SK-N-SH (cell line): ENCODE measurements around the gene E2F4. TPM values are rescaled to one million over a fixed set of nuclear protein-coding genes. Genes with fewer than 3 reads are reported as not detected.

Experiments used
- CTCF ChIA-PET: fragments of 300-600, 350-600 bp; formaldehyde crosslinking; extraction: SDS; loops from one replicate; lab custom pipeline; 2021; lab: Yijun Ruan, JAX
- POLR2A ChIA-PET: fragments of 350-600 bp; sonication (Branson Sonifier 250); formaldehyde crosslinking; extraction: SDS; loops from one replicate; lab custom pipeline; 2020; ENCODE audit warnings: antibody characterized with exemption, inconsistent platforms; lab: Yijun Ruan, JAX
- DNase-seq: peaks from one replicate; pipeline ENCODE4 v3.0.0; 2012
- H2AFZ ChIP-seq: fragments of 200-600 bp; sonication (generic); 2 replicates; pipeline ENCODE4 v1.8.1; 2016; ENCODE audit warnings: antibody characterized with exemption, mild to moderate bottlenecking, low read depth
- H3F3A ChIP-seq: fragments of 200-600 bp; sonication (generic); replicated peaks from 2 replicates; pipeline ENCODE3; 2016; ENCODE audit warnings: antibody characterized with exemption, mild to moderate bottlenecking; ENCODE audit not compliant: insufficient read depth
- H3K27ac ChIP-seq, 2 experiments: fragments of 200-500 bp in 1 of 2; fragments of 200-600 bp in 1 of 2; sonication (Bioruptor generic) in 1 of 2; sonication (generic), shearing (Covaris generic) in 1 of 2; 2 replicates each; pipeline versions ENCODE4 v1.5.1 to v1.6.1; 2014 to 2016; ENCODE audit warnings: low read depth in 2 of 2, inconsistent platforms in 1 of 2, low read length in 1 of 2, mild to moderate bottlenecking in 1 of 2, mixed read lengths in 1 of 2
- H3K27me3 ChIP-seq: fragments of 200-600 bp; sonication (generic), shearing (Covaris generic); 2 replicates; pipeline ENCODE4 v1.6.1; 2016; ENCODE audit warnings: mixed run types; ENCODE audit not compliant: insufficient read depth
- H3K36me3 ChIP-seq, 2 experiments: fragments of 200-500 bp in 1 of 2; fragments of 200-600 bp in 1 of 2; sonication (Bioruptor generic) in 1 of 2; sonication (generic) in 1 of 2; replicated peaks in 1 of 2; 2 replicates each; pipeline versions ENCODE3 to v1.5.1; 2014 to 2016; ENCODE audit warnings: low read length in 1 of 2, mild to moderate bottlenecking in 1 of 2; ENCODE audit not compliant: insufficient read depth in 2 of 2, control insufficient read depth in 1 of 2
- H3K4me1 ChIP-seq, 2 experiments: fragments of 200-500 bp in 1 of 2; fragments of 200-600 bp in 1 of 2; sonication (Bioruptor generic) in 1 of 2; sonication (generic), shearing (Covaris generic) in 1 of 2; 2 replicates each; pipeline versions ENCODE4 v1.5.1 to v1.6.1; 2014 to 2016; ENCODE audit warnings: low read depth in 1 of 2, low read length in 1 of 2, mixed run types in 1 of 2; ENCODE audit not compliant: insufficient read depth in 2 of 2, control insufficient read depth in 1 of 2
- H3K4me2 ChIP-seq: fragments of 200-600 bp; sonication (generic), shearing (Covaris generic); 2 replicates; pipeline ENCODE4 v1.6.1; 2017; ENCODE audit warnings: mixed run types
- H3K4me3 ChIP-seq, 2 experiments: fragments of 200-500 bp in 1 of 2; fragments of 200-600 bp in 1 of 2; sonication (Bioruptor generic) in 1 of 2; sonication (generic), shearing (Covaris generic) in 1 of 2; 2 replicates each; pipeline versions ENCODE4 v1.5.1 to v1.8.1; 2014 to 2016; ENCODE audit warnings: low read depth in 2 of 2, inconsistent platforms in 1 of 2, low read length in 1 of 2, mild to moderate bottlenecking in 1 of 2, mixed read lengths in 1 of 2, moderate library complexity in 1 of 2
- H3K79me2 ChIP-seq: fragments of 200-600 bp; sonication (generic); 2 replicates; pipeline ENCODE4 v1.8.1; 2017; ENCODE audit warnings: mild to moderate bottlenecking; ENCODE audit not compliant: insufficient read depth
- H3K9ac ChIP-seq: fragments of 200-600 bp; sonication (generic); 2 replicates; pipeline ENCODE4 v1.6.1; 2017; ENCODE audit warnings: mixed run types
- H3K9me2 ChIP-seq: fragments of 200-600 bp; sonication (generic); 2 replicates; pipeline ENCODE4 v1.6.1; 2017; ENCODE audit warnings: mixed run types
- H3K9me3 ChIP-seq: fragments of 200-600 bp; sonication (generic); 2 replicates; pipeline ENCODE4 v1.6.1; 2017; ENCODE audit warnings: mixed run types, mild to moderate bottlenecking, moderate library complexity
- H4K20me1 ChIP-seq: fragments of 200-600 bp; sonication (generic); 2 replicates; pipeline ENCODE4 v1.6.1; 2017; ENCODE audit warnings: mild to moderate bottlenecking, mixed run types; ENCODE audit not compliant: insufficient read depth
- CHD2 ChIP-seq: fragments of 150-350 bp; IDR thresholded peaks from 2 replicates; pipeline ENCODE4 v1.6.1; 2018; ENCODE audit warnings: low read length; ENCODE audit not compliant: partially characterized antibody
- ELF1 ChIP-seq: IDR thresholded peaks from 2 replicates; pipeline ENCODE4 v1.4.0; 2012
- EP300 ChIP-seq, 2 experiments: IDR thresholded peaks; 2 replicates each; pipeline versions ENCODE4 v1.4.0 to v1.6.1; 2012; ENCODE audit warnings: borderline replicate concordance in 1 of 2, low read depth in 1 of 2, low read length in 1 of 2
- FOSL2 ChIP-seq: IDR thresholded peaks from 2 replicates; pipeline ENCODE4 v1.4.0; 2012; ENCODE audit warnings: low read depth, mild to moderate bottlenecking, moderate library complexity, borderline replicate concordance
- FOXJ3 ChIP-seq: sonication (generic); formaldehyde crosslinking; IDR thresholded peaks from 2 replicates; pipeline ENCODE4 v1.5.1; 2020; ENCODE audit warnings: mild to moderate bottlenecking, missing genetic modification reagents
- JUND ChIP-seq: IDR thresholded peaks from 2 replicates; pipeline ENCODE4 v1.4.0; 2012
- MXI1 ChIP-seq: IDR thresholded peaks from 2 replicates; pipeline ENCODE4 v1.6.1; 2012; ENCODE audit warnings: mild to moderate bottlenecking, low read depth, low read length, improper control_type of control experiment
- POLR2AphosphoS5 ChIP-seq: IDR thresholded peaks from 2 replicates; pipeline ENCODE4 v1.6.1; 2012; ENCODE audit warnings: low read depth, low read length
- RAD21 ChIP-seq: IDR thresholded peaks from 2 replicates; pipeline ENCODE4 v1.6.1; 2012; ENCODE audit warnings: mild to moderate bottlenecking, low read length
- RFX5 ChIP-seq: IDR thresholded peaks from 2 replicates; pipeline ENCODE4 v1.6.1; 2012; ENCODE audit warnings: mild to moderate bottlenecking, improper control_type of control experiment, low read length
- SMC3 ChIP-seq: IDR thresholded peaks from 2 replicates; pipeline ENCODE4 v1.6.1; 2012; ENCODE audit warnings: low read depth, low read length, improper control_type of control experiment
- TAF1 ChIP-seq: IDR thresholded peaks from 2 replicates; pipeline ENCODE4 v1.6.1; 2012; ENCODE audit warnings: low read depth, mild to moderate bottlenecking, low read length, moderate library complexity, borderline replicate concordance
- TEAD4 ChIP-seq: IDR thresholded peaks from 2 replicates; pipeline ENCODE4 v1.4.0; 2012; ENCODE audit warnings: mild to moderate bottlenecking, borderline replicate concordance; ENCODE audit not compliant: insufficient read depth
- YY1 ChIP-seq: IDR thresholded peaks from 2 replicates; pipeline ENCODE4 v1.4.0; 2012; ENCODE audit warnings: low read depth, mild to moderate bottlenecking
- whole genome bisulfite sequencing: methylation state at CpG from one replicate; pipeline ENCODE4 v1.1.6; 2017; ENCODE audit warnings: low lambda C conversion rate; 5-methylcytosine and 5-hydroxymethylcytosine counted together
- polyA plus RNA-seq, 3 experiments: library from polyadenylated mRNA; depleted of rRNA; stranded (reverse); fragments of >200 nt; gene quantifications; 2 replicates each; pipeline ENCODE4 v1.2.3, GENCODE V29; 2012
- TF ChIP-seq, protein P1 (sequence below): IDR thresholded peaks from 2 replicates; pipeline ENCODE4 v1.4.0; 2012; ENCODE audit warnings: low read depth, borderline replicate concordance
- TF ChIP-seq, protein P2 (sequence below): IDR thresholded peaks from 2 replicates; pipeline ENCODE4 v1.4.0; 2012; ENCODE audit warnings: low read depth
- TF ChIP-seq, protein P3 (sequence below): IDR thresholded peaks from 2 replicates; pipeline ENCODE4; 2012
- TF ChIP-seq, protein P4 (sequence below): fragments of 150-350 bp; IDR thresholded peaks from 2 replicates; pipeline ENCODE4 v1.6.1; 2017; ENCODE audit warnings: antibody characterized with exemption, low read length, low read depth, borderline replicate concordance
- TF ChIP-seq, protein P5 (sequence below): fragments of 150-350 bp; IDR thresholded peaks from 2 replicates; pipeline ENCODE4 v1.6.1; 2016; ENCODE audit warnings: mild to moderate bottlenecking, low read depth, low read length
- TF ChIP-seq, protein P6 (sequence below): IDR thresholded peaks from 2 replicates; pipeline ENCODE4 v1.6.1; 2012; ENCODE audit warnings: mild to moderate bottlenecking, low read depth, low read length, moderate library complexity
- TF ChIP-seq, protein P7 (sequence below): IDR thresholded peaks from 2 replicates; pipeline ENCODE4 v1.4.0; 2012; ENCODE audit warnings: low read depth, borderline replicate concordance

The E2F4 gene
- polyA plus RNA-seq, 1 of the 3 experiments (the other 2 are of a cell fraction): 168 TPM

DNA sequence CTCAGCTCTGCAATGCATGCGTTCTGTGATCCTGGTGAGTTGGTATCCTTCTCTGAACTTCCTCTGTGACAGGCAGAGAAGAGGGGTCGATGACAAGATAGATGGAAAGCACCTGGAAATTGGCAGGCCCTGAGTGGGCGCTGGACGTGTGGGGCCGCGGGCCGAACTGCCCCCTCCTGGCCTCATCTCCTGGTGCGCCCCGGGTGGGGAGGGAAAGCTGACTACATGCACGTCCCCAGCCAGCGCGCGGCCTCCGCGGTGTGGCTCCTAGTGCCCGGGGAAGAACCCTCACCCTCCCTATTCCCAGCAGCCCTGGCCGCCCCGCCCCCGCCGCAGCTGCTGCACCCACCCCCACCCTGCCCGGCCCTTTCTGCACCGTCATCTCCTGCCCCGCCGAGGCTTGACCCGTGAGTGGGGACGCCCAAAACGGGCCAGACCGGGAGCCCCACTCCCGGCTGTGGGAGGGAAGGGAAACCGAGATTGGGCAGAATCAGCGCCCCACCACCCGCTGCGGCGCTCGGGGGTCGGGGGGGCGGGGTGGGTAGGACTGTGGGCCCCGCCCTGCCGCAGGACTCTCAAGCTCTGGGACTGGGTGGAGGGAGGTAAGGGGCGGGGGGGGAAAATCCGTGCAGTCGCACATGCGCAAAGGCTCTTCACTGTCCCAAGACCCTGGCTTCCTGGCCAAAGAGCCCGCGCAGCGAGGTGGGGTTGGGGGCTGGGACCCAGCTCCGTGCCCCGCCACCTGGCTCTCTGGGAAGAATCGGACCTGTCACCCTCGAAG is 21.6 kb upstream of the E2F4 start, which contains the start of gene NOL3:
TSS of gene NOL3 (plus strand) at position 371 of the 781 bp plus-strand sequence.
- peaks cover 38 to 39% of the 10 kb centered on the region in 2 experiments; a peak in 3 of 4 replicates for H3K4me1 ChIP-seq
- DNase-seq: peak; percentile 93
- H3K27ac ChIP-seq: peak within 1 kb of the TSS; percentile 76 to 94
- H3F3A ChIP-seq: peaks cover 32% of the 10 kb centered on the region
- H2AFZ ChIP-seq: peak within 1 kb of the TSS; percentile 81; the same call in 1 of the 2 replicates
- no peaks in the 10 kb centered on the region for H3K27me3 ChIP-seq
- H3K36me3 ChIP-seq: peaks cover 2 to 7% of the 10 kb centered on the region in 2 experiments
- no peaks in the 10 kb centered on the region for H3K9me3 ChIP-seq
- POLR2A ChIA-PET: interaction anchor here (0.9 to 2.6 kb wide), 8 partner anchors 10 to 153 kb away, joined by 3 to 15 read pairs (median 4); partner anchors contain the start of genes ELMO3, FBXL8, TMEM208 and TRADD
- peak within 1 kb of the TSS; percentile 64 for H3K9ac ChIP-seq
- peak within 1 kb of the TSS; percentile 49 to 66 for H3K4me3 ChIP-seq
- no peaks in the 10 kb centered on the region for H3K9me2 ChIP-seq
- 2% methylated on average over 9 of the region's 50 CpGs for WGBS
- peaks cover 14% of the 10 kb centered on the region; the same call in 1 of the 2 replicates for H3K79me2 ChIP-seq
- H4K20me1 ChIP-seq: no peaks in the 10 kb centered on the region
- peak within 1 kb of the TSS; percentile 98 for H3K4me2 ChIP-seq
- CTCF ChIA-PET: interaction anchor here (0.8 to 4.1 kb wide), 19 partner anchors 9 to 275 kb away, joined by 3 to 32 read pairs (median 4); partner anchors contain the start of genes EXOC3L1, FBXL8, MATCAP1 and TMEM208
- TF ChIP-seq SMC3 (no peak), FOXJ3 (CRISPR knock-in tag) (no peak), CHD2 (peak; percentile 20), EP300 (IDR thresholded peaks at IDR 0.05; ENCODE audit: borderline replicate concordance in 1 of 2, low read depth in 1 of 2, low read length in 1 of 2) (peak in 1 of 2 experiments; percentile 27; a peak in 1 of 4 replicates), MXI1 (peak; percentile 63), POLR2AphosphoS5 (peak; percentile 39; the same call in 1 of the 2 replicates), FOSL2 (no peak), ELF1 (no peak), RFX5 (no peak), JUND (no peak), RAD21 (no peak), YY1 (no peak), TEAD4 (no peak), TAF1 (peak; percentile 6; the same call in 1 of the 2 replicates)
- TF ChIP-seq, protein P1, sequence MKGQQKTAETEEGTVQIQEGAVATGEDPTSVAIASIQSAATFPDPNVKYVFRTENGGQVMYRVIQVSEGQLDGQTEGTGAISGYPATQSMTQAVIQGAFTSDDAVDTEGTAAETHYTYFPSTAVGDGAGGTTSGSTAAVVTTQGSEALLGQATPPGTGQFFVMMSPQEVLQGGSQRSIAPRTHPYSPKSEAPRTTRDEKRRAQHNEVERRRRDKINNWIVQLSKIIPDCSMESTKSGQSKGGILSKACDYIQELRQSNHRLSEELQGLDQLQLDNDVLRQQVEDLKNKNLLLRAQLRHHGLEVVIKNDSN: no peak
- TF ChIP-seq, protein P2, sequence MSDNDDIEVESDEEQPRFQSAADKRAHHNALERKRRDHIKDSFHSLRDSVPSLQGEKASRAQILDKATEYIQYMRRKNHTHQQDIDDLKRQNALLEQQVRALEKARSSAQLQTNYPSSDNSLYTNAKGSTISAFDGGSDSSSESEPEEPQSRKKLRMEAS: peak; percentile 17; the same call in 1 of the 2 replicates
- TF ChIP-seq, protein P3, sequence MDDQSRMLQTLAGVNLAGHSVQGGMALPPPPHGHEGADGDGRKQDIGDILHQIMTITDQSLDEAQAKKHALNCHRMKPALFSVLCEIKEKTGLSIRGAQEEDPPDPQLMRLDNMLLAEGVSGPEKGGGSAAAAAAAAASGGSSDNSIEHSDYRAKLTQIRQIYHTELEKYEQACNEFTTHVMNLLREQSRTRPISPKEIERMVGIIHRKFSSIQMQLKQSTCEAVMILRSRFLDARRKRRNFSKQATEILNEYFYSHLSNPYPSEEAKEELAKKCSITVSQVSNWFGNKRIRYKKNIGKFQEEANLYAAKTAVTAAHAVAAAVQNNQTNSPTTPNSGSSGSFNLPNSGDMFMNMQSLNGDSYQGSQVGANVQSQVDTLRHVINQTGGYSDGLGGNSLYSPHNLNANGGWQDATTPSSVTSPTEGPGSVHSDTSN: peak; percentile 1; the same call in 1 of the 2 replicates
- TF ChIP-seq, protein P4, sequence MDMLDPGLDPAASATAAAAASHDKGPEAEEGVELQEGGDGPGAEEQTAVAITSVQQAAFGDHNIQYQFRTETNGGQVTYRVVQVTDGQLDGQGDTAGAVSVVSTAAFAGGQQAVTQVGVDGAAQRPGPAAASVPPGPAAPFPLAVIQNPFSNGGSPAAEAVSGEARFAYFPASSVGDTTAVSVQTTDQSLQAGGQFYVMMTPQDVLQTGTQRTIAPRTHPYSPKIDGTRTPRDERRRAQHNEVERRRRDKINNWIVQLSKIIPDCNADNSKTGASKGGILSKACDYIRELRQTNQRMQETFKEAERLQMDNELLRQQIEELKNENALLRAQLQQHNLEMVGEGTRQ: no peak
- TF ChIP-seq, protein P5, sequence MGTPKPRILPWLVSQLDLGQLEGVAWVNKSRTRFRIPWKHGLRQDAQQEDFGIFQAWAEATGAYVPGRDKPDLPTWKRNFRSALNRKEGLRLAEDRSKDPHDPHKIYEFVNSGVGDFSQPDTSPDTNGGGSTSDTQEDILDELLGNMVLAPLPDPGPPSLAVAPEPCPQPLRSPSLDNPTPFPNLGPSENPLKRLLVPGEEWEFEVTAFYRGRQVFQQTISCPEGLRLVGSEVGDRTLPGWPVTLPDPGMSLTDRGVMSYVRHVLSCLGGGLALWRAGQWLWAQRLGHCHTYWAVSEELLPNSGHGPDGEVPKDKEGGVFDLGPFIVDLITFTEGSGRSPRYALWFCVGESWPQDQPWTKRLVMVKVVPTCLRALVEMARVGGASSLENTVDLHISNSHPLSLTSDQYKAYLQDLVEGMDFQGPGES: no peak
- TF ChIP-seq, protein P6, sequence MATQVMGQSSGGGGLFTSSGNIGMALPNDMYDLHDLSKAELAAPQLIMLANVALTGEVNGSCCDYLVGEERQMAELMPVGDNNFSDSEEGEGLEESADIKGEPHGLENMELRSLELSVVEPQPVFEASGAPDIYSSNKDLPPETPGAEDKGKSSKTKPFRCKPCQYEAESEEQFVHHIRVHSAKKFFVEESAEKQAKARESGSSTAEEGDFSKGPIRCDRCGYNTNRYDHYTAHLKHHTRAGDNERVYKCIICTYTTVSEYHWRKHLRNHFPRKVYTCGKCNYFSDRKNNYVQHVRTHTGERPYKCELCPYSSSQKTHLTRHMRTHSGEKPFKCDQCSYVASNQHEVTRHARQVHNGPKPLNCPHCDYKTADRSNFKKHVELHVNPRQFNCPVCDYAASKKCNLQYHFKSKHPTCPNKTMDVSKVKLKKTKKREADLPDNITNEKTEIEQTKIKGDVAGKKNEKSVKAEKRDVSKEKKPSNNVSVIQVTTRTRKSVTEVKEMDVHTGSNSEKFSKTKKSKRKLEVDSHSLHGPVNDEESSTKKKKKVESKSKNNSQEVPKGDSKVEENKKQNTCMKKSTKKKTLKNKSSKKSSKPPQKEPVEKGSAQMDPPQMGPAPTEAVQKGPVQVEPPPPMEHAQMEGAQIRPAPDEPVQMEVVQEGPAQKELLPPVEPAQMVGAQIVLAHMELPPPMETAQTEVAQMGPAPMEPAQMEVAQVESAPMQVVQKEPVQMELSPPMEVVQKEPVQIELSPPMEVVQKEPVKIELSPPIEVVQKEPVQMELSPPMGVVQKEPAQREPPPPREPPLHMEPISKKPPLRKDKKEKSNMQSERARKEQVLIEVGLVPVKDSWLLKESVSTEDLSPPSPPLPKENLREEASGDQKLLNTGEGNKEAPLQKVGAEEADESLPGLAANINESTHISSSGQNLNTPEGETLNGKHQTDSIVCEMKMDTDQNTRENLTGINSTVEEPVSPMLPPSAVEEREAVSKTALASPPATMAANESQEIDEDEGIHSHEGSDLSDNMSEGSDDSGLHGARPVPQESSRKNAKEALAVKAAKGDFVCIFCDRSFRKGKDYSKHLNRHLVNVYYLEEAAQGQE: no peak
- TF ChIP-seq, protein P7, sequence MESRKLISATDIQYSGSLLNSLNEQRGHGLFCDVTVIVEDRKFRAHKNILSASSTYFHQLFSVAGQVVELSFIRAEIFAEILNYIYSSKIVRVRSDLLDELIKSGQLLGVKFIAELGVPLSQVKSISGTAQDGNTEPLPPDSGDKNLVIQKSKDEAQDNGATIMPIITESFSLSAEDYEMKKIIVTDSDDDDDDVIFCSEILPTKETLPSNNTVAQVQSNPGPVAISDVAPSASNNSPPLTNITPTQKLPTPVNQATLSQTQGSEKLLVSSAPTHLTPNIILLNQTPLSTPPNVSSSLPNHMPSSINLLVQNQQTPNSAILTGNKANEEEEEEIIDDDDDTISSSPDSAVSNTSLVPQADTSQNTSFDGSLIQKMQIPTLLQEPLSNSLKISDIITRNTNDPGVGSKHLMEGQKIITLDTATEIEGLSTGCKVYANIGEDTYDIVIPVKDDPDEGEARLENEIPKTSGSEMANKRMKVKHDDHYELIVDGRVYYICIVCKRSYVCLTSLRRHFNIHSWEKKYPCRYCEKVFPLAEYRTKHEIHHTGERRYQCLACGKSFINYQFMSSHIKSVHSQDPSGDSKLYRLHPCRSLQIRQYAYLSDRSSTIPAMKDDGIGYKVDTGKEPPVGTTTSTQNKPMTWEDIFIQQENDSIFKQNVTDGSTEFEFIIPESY: no peak
